ENCODE measurements around the gene NCOA7.

DNA sequence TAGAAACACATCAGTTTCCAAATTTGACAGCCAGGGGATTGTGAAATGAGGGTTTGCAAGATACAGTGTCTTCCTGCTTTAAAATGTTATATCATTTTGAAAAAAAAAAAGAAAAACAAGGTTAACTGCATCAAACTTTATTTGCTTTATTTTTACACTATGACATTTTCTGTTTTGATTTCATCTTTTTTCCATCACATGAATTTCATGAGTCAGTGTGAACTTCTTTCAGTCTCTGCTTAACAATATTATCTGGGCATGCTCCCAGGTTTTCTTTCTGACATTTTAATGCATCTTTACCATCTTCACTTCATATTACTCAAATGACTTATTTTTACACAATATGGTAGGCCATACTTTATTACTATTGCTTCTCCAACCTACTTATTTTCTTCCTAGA lies 1.9 kb downstream of the NCOA7 start:
- TF ChIP-seq, protein P1, sequence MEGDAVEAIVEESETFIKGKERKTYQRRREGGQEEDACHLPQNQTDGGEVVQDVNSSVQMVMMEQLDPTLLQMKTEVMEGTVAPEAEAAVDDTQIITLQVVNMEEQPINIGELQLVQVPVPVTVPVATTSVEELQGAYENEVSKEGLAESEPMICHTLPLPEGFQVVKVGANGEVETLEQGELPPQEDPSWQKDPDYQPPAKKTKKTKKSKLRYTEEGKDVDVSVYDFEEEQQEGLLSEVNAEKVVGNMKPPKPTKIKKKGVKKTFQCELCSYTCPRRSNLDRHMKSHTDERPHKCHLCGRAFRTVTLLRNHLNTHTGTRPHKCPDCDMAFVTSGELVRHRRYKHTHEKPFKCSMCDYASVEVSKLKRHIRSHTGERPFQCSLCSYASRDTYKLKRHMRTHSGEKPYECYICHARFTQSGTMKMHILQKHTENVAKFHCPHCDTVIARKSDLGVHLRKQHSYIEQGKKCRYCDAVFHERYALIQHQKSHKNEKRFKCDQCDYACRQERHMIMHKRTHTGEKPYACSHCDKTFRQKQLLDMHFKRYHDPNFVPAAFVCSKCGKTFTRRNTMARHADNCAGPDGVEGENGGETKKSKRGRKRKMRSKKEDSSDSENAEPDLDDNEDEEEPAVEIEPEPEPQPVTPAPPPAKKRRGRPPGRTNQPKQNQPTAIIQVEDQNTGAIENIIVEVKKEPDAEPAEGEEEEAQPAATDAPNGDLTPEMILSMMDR (IDR thresholded peaks at IDR 0.05) = no peak
- no peak for TF ChIP-seq POLR2A (IDR thresholded peaks at IDR 0.05)

All from heart left ventricle (tissue), 13 donors.